SK-N-DZ (cell line): ENCODE measurements around the gene BLOC1S5.
"Not testable (repeated sequence)": the region's sequence is repeated elsewhere in the genome, so short reads cannot be mapped to it uniquely, and the experiment has no call there.

Source experiments
- DNase-seq: peaks from one replicate; pipeline ENCODE4 v3.0.0-alpha.2; 2015; ENCODE audit warnings: low spot score

The BLOC1S5 gene

GRCh38 chr6:8043221-8043620 is 21.0 kb downstream of the BLOC1S5 start:
- no peak for DNase-seq

DNA sequence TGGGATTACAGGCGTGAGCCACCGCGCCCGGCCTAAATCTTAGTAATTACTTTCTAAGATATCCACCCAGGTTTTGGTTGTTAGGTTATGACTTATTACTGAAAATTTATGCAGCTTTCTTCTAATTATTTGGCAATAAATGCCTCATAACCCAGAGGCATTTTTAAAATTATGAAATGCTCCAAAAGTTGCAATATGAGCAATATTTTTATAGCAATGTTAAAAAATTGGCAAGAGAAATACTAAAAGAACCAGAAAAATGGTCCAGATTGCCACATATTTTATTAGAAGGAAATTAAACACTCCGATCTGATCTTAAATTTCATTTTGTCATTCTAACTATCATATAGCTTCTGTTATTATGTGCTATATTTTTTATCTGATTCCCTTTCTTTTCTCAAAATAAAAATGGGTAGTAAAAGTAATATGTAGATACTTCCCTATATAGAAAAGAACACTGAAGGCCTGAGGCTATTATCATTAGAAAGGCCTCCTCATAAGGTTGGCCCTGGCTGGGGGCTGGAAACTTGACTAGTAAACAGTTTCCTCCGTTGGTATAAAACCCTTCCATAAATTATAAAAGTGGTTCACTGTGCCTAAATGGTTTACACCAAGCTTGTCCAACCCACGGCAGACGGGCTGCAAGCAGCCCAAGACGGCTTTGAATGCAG is 22.1 kb downstream of the BLOC1S5 start:
- no peak for DNase-seq

GRCh38 chr6:8034107-8034506 is 30.1 kb downstream of the BLOC1S5 start:
- DNase-seq, result not testable (repeated sequence)

DNA sequence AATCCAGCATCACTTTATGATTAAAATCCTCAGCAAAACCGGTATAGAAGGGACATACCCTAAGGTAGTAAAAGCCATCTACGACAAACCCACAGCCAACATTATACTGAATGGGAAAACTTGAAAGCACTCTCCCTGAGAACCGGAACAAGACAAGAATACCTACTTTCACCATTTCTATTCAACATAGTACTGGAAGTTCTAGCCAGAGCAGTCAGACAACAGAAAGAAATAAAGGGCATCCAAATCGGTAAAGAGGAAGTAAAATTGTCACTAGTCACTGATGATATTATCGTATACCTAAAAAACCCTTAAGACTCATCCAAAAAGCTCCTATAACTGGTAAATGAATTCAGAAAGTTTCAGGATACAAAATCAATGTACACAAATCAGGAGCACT is 33.3 kb downstream of the BLOC1S5 start:
- DNase-seq, result no peak

DNA sequence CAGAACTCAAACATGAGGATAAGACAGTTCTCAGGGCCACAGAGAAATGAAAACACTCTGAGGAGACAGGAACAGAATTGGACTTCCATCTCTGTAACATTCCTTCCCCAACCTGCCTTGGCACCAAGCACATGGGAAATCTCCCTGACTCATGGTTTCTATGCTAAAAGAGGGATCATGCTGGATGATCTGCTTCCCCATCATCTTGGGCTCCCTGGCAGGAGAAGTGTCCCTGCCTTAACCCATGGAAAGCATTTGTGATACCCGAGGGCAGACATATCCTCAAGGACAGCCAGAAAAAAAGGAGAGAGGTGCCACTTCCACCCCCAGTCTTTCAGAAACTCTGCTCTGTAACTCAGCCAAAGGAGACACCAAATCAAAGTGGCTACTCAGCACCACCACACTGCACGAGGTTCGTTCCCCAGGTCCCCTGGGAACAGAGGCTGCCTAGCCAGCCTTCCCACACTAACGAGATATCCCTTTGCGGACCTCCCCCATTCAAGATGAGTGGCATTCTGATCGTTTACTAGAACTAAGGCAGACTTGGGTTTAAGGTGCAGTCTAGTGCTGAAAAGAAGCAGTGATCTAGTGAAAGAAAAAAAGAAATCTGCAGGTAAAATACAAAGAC is 34.8 kb downstream of the BLOC1S5 start:
- DNase-seq, result peak; percentile 44

DNA sequence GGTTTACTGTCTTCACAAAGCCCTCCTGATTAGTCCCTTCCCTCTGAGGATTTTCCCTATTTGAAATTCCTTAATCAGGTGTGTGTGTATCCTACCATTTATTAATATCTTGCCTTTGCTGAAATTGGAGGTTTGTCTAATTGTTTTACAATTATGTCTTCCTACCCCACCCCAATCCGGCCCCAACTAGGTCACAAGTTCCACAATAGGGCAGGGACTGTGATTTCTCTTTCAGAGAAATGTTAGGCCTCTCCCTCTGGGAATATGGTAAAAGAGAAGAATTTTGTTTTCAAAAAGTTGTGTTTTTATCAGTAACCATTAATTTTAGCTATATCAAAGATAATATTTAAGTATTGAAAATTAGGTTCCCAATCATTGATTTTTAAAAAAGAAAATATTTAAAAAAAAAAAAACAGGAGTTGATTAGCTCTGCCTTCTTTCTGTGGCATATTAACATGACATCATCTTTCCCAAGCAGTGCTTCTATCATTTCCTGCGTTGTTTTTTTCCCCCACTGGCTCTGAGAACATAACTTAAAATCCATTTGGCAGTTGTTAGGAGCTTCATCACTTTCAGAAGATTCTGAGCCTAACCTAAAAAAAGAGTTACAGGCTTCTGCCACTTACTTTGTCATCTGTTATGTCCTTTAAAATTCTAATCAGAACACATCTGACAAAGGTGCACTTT is 36.1 kb downstream of the BLOC1S5 start:
- no peak for DNase-seq

- DNase-seq, result no peak
Observed at GRCh38 chr6:8026800-8027199, 37.4 kb downstream of the BLOC1S5 start.

- no peak for DNase-seq
Observed at GRCh38 chr6:8025191-8025590, 39.0 kb downstream of the BLOC1S5 start.

GRCh38 chr6:8023638-8024037 is 40.6 kb downstream of the BLOC1S5 start:
- DNase-seq, result no peak

DNA sequence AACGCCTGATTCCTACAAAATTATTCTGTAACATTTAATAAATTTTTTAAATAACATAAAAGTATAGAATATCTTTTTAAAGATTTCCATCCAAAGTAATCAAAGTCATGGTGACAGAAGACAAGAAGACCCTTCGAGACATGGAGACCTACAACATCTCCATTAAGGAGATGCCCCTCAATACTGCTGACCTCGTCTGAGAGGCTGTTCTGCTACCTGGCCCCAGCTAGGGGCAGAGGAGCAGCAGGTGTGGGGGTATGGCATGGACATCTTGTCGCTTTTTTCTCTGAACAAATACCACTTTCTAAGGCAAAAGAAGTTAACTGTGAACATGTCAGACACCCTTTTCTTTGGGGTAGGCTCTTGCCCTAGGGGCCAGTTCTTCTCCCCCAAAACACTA is 44.1 kb downstream of the BLOC1S5 start:
- no peak for DNase-seq

- no peak for DNase-seq
Observed at GRCh38 chr6:8017705-8018104, 46.5 kb downstream of the BLOC1S5 start.

DNA sequence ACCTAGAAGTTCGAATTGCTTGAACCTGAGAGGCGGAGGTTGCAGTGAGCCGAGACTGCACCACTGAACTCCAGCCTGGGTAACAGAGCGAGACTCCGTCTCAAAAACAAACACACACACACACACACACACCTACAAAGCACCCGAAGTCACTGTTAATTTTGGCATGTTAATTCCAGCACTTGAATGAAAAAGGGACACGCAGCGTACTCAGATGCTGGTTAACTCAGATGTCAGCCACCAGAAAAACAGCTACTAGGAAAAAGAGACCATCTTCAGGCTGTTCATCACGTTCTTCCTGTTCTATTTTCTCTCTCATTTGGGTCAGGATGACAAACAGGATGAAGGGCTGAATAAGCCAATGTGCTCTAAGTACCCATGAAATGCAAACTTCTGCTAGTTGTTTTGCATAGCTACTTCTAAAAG is 46.9 kb downstream of the BLOC1S5 start:
- no peak for DNase-seq

DNA sequence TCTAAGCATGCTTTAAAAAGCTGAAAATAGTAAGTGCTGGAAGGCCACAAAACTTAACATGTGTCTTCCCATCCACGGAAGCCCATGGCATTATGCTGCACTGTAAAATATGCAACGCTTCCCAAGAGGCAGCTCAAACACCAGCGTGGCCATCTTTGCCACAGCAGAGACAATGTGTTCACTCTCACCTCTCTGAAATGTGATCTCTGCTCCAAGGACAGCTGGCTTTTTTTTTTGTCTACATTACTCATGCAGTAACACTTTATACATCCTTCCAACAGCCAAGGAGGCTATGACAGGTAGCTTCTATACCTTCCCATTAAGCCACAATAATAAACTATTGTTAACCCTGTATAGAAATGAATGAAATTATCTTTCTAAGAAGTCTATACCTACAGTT is 49.2 kb downstream of the BLOC1S5 start:
- DNase-seq, result no peak

DNA sequence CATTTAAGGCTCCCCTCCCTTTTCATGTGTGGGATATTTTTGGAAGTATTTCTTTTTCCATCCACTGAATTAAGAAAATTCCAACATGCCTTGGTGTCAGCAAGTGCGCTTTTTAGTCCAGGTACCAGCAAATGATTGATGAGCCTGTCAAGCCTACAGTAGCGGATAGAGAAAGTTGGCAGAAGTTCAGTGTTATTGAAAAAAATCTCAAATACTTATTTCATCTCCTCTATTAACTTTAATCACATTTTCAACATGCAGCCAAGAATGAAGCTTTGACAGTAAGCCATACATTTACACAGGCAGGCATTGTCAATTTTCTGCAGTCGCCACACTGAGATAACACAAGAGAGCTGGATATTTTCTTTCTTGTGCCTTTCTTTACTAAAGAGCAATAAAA is 50.4 kb downstream of the BLOC1S5 start:
- DNase-seq, result no peak

DNA sequence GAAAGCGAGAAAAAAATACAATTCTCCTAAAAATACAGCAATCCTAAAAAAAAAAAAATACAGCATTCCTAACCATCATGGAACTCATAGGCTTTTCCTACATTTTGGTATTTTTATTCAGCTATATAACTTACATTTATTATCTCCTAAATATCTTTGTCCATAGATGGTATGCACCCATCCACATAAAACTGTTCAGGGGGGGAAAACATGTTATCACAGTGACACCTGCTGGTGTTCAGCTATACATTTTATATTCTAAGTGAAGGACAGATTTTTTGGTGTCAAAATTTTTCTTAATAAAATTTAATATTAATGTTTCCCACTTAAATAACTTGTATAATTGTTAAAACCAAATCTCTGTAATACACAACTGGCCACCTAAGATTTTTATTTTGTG is 58.0 kb downstream of the BLOC1S5 start:
- DNase-seq, result peak; percentile 22

DNA sequence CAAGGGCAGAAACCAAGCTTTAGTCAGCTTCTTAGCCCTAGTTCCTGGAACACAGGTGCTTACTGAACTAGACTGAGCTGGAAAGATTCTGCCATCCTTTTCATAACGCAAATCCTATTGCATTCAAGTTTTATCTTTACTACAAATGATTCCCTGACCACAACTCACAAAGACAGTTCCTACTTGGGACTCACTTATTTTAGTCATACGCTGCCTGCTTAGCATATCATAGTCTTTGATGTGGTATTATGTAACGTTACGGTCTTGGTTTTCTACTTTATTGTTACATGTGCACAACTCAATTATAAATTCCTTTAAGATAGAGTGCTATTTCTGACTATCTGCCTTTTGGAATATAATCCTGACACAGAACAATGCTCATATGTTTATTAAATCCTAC is 59.1 kb downstream of the BLOC1S5 start:
- no peak for DNase-seq

DNA sequence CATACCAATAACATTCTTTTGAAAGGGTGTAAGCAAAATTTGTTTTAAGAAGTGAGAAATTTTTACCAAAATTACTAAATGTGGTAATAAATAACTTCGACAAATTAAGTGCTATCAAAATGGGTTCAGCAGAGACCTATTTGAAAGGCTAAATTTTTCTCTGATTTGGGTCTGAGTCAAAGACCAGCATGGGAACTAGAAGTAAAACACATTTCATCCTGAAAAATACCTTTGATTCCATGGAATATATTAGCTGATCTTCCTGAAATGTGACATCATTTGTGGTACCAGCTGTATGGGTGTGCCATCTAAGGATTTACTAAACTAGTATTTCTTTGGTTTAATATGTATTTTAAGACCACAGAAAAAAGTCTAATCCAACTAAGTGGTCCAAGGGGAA is 63.6 kb downstream of the BLOC1S5 start:
- DNase-seq, result no peak

DNA sequence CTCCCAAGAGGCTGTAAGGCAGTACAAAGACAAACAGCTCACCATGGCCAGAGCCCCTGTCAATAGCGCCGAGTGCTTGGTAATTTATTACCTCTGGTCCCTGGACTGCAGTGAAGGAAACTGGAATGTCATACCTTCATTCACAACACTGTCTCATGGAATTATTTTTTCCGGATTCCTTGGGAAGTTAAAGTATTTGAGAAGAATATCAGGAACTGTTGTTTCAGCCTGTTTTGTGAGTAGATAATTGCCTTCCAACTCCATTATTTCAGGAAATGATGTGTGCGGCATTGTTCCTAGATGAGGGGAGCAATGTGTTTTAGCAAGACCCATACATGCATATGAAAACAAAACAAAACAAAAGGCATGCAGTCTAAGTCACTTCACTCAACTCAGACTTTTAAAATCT is 64.0 kb downstream of the BLOC1S5 start:
- no peak for DNase-seq

- DNase-seq, result no peak
Observed at GRCh38 chr6:7999201-7999600, 65.0 kb downstream of the BLOC1S5 start.

- DNase-seq, result no peak
Observed at GRCh38 chr6:7998103-7998725, 66.0 kb downstream of the BLOC1S5 start.

GRCh38 chr6:7997286-7997685 is 66.9 kb downstream of the BLOC1S5 start:
- DNase-seq, result no peak

DNA sequence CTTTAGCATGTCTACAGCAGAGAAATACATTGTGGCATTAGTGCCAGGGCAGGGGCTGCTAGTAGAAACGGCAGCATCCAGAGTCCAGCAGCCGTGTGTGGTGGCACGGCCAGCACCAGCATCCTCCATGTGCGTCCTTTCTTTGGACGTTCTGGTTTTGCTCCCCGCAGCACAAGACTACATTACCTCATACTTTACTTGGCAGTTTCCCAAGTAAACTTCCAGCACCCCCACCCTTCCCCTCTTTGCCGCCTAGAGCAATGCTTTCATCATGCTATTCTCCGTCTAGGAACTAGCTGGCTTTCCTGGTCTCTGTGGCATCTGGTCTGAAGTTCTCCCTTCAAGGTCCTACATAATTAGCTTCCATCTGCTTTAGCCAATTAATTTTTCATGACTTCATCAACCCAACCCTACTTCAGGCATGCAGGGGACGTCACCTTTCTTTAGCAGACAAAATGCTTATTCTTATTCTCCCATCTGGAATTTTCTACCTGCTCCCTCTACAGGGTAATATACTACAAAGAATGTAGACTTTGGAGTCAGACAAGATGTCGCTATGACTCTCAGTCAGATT is 67.6 kb downstream of the BLOC1S5 start:
- DNase-seq, result no peak
